Esophagus muscularis mucosa (tissue), 4 donors: ENCODE measurements around the gene SORCS2. TPM values are rescaled to one million over a fixed set of nuclear protein-coding genes. Genes with fewer than 3 reads are reported as not detected.

Experiments used
- DNase-seq: peaks from one replicate; pipeline ENCODE4 v3.0.0-alpha.2; 2017; ENCODE audit errors: extremely low spot score
- H3K27ac ChIP-seq, 4 donors: fragments of 200-600 bp; sonication (generic); replicated peaks in 1 of 4; 1 replicate in 3 of 4; 2 replicates in 1 of 4; pipeline ENCODE4 v1.5.1; 2016 to 2019; ENCODE audit warnings: mild to moderate bottlenecking in 1 of 4
- H3K27me3 ChIP-seq, 4 donors: fragments of 200-600 bp; sonication (generic); one replicate each; pipeline versions ENCODE4 v1.5.1 to v1.6.0; 2016 to 2019
- H3K36me3 ChIP-seq, 4 donors: fragments of 200-600 bp; sonication (generic); one replicate each; pipeline ENCODE4 v1.5.1; 2016 to 2019
- H3K4me1 ChIP-seq, 4 donors: fragments of 200-600 bp; sonication (generic); one replicate each; pipeline ENCODE4 v1.5.1; 2016 to 2019
- H3K4me3 ChIP-seq, 4 donors: fragments of 200-600 bp; sonication (generic); 1 replicate in 2 of 4; 2 replicates in 2 of 4; pipeline ENCODE4 v1.5.1; 2016 to 2019; ENCODE audit warnings: mild to moderate bottlenecking in 4 of 4, moderate library complexity in 1 of 4
- H3K9me3 ChIP-seq, 4 donors: fragments of 200-600 bp; sonication (generic); 1 replicate in 3 of 4; 2 replicates in 1 of 4; pipeline ENCODE4 v1.5.1; 2016 to 2019
- EP300 ChIP-seq: sonication (generic); formaldehyde crosslinking; IDR thresholded peaks from one replicate; pipeline ENCODE4 v1.6.1; 2017; ENCODE audit warnings: antibody characterized with exemption
- POLR2A ChIP-seq: fragments of 450-650 bp; IDR thresholded peaks from one replicate; pipeline ENCODE4 v1.6.1; 2017; ENCODE audit warnings: antibody characterized with exemption, moderate library complexity, mild to moderate bottlenecking, low read depth
- POLR2AphosphoS5 ChIP-seq, 2 donors: sonication (generic); formaldehyde crosslinking; IDR thresholded peaks; one replicate each; pipeline ENCODE4 v1.6.1; 2017; ENCODE audit warnings: antibody characterized with exemption in 2 of 2
- WGBS: methylation state at CpG from one replicate; pipeline ENCODE4 v1.1.5; 2018; 5-methylcytosine and 5-hydroxymethylcytosine counted together
- intact Hi-C: fragments of 100-400 bp; cut with DNase I; formaldehyde crosslinking; loops from one replicate; pipeline ENCODE4 v1.15.1; 2023
- total RNA-seq, 4 donors: library from RNA; depleted of rRNA; stranded (reverse); fragments of >200 nt; gene quantifications; one replicate each; pipeline versions ENCODE4 v1.1.0 to v1.2.1, GENCODE V29; 2016
- TF ChIP-seq, protein P1 (sequence below), 3 experiments: fragments of 200-600 bp in 2 of 3; fragments of 450-650 bp in 1 of 3; sonication (generic) in 2 of 3; IDR thresholded peaks; one replicate each; pipeline ENCODE4 v1.5.1; 2017 to 2019; ENCODE audit warnings: antibody characterized with exemption in 3 of 3, mild to moderate bottlenecking in 2 of 3, moderate library complexity in 1 of 3

SORCS2 gene
- total RNA-seq, 4 donors from 2014 or later, result 3.3 to 10.1 (median 4.3) TPM

DNA sequence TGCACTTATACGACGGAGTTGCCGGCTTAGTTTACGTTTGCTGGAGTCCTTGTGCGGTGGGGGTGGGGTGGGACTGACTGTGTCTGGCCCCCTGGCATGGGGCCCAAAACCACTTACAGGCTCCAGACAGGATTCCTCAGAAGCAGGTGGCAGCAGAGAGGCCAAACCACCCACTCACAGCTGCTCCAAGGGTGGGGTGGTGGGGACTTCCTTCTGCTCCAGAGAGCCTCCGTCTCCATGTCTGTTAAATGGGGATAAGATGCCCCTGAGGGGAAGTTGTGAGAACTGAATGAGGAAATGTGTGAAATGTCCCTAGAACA lies 205.7 kb downstream of the SORCS2 start:
- WGBS, result 14% methylated on average over 6 of the region's 6 CpGs
- H3K27ac ChIP-seq, result peak overlapping the region in 2 of 4 donors; percentile 3 to 25
- no peak for DNase-seq

DNA sequence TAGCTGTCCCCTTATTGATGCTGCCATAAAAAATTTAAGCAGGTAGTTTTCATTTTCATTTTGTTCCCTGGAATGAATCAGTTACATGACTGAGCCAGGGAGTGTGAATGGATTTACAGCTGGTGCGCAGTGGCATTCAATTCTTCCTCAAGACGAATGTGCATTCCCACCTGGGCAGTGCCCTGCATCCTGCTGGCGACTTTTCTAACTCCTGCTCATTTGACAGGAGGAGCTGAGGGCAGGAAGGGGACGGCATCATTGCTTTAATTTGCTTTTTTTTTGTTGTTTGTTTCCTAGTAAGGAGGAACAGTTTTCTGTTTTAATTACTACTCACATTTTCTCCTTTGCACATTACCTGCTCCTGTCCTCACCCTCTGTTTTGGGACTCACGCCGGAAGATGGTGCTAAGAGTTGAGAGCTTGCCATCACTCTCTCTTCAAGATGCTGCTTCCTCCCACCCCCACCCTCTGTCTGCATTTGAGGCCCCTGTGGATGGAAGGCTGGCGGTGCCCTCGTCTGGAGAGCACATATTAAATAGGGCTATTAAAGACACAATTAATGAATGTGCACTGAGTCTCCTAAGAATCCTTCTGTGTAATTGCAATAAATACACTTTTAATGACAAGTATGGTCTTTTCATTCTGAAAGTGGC lies 206.6 kb downstream of the SORCS2 start:
- DNase-seq, result no peak
- intact Hi-C loops, result no loop called here
- Histone ChIP-seq H3K36me3 (no peaks in the 10 kb centered on the region), H3K27ac (no peak overlapping the region), H3K9me3 (no peaks in the 10 kb centered on the region), H3K27me3 (no peaks in the 10 kb centered on the region), H3K4me1 (peaks cover 12 to 56% (median 32%) of the 10 kb centered on the region in 4 donors), H3K4me3 (no peak overlapping the region)
- TF ChIP-seq POLR2AphosphoS5 (IDR thresholded peaks at IDR 0.05) (no peak), POLR2A (no peak), EP300 (no peak)
- TF ChIP-seq, protein P1, sequence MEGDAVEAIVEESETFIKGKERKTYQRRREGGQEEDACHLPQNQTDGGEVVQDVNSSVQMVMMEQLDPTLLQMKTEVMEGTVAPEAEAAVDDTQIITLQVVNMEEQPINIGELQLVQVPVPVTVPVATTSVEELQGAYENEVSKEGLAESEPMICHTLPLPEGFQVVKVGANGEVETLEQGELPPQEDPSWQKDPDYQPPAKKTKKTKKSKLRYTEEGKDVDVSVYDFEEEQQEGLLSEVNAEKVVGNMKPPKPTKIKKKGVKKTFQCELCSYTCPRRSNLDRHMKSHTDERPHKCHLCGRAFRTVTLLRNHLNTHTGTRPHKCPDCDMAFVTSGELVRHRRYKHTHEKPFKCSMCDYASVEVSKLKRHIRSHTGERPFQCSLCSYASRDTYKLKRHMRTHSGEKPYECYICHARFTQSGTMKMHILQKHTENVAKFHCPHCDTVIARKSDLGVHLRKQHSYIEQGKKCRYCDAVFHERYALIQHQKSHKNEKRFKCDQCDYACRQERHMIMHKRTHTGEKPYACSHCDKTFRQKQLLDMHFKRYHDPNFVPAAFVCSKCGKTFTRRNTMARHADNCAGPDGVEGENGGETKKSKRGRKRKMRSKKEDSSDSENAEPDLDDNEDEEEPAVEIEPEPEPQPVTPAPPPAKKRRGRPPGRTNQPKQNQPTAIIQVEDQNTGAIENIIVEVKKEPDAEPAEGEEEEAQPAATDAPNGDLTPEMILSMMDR (IDR thresholded peaks at IDR 0.05), result no peak
- 67% methylated on average over 8 of the region's 8 CpGs for WGBS

More for the DNA sequence above, 205.7 kb downstream of the SORCS2 start:
- H3K27me3 ChIP-seq, result no peaks in the 10 kb centered on the region
- intact Hi-C loops, result no loop called here
- H3K9me3 ChIP-seq, result no peaks in the 10 kb centered on the region
- no peak overlapping the region for H3K4me3 ChIP-seq
- TF ChIP-seq EP300 (no peak), POLR2AphosphoS5 (IDR thresholded peaks at IDR 0.05) (peak in 1 of 2 donors; percentile 12), POLR2A (no peak)
- TF ChIP-seq, protein P1 (IDR thresholded peaks at IDR 0.05), result peak in 2 of 3 experiments; percentile 10 to 15
- peaks cover 7 to 51% (median 28%) of the 10 kb centered on the region in 4 donors for H3K4me1 ChIP-seq
- H3K36me3 ChIP-seq, result no peaks in the 10 kb centered on the region

DNA sequence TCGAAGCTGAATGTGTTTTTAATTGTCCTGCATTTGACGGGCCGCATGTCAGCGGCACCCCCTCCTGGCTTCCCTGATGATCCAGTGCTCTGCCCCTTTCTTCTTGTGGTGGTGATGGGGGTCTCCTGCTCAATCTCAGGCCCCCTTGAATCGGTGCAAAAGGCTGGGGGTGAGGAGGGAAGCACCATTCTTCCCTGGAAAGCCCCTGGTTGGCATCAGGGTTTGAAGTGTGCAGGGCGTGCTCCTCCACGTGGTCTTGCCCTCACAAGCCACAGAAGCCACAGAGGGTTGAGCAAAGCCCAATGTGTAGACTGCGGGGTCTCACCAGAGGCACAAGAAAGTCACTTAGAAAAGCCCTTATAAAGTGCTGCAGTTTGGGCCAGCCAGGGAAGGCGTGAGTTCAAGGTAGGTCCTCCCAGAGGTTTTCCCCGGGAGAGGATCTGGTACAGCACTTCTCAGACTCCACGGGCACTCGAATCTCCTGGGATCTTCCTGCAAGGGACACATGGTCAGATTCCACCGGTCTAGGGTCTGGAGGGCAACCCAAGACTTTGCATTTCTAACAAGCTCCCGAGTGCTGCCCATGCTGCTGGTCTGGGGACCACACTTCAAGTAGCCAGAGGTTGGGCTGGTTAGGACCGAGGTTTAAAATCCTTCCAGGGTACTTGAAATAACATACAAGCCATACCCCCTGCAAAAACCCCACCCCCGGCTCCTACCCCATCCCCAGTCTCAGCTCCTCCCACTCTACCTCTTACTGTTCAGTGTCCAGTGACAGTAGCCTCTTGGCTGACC lies 207.3 kb downstream of the SORCS2 start:
- Histone ChIP-seq H3K4me3 (no peak overlapping the region), H3K36me3 (no peaks in the 10 kb centered on the region), H3K27ac (no peak overlapping the region), H3K27me3 (no peaks in the 10 kb centered on the region), H3K4me1 (peaks cover 12 to 62% (median 32%) of the 10 kb centered on the region in 4 donors), H3K9me3 (peaks cover 0 to 1% (median under 1%) of the 10 kb centered on the region in 4 donors)
- 78% methylated on average over 16 of the region's 16 CpGs for WGBS
- intact Hi-C loops, result no loop called here
- DNase-seq, result no peak
- no peak for TF ChIP-seq POLR2AphosphoS5 (IDR thresholded peaks at IDR 0.05)
- TF ChIP-seq POLR2A, result no peak
- TF ChIP-seq EP300, result no peak
- TF ChIP-seq, protein P1 (IDR thresholded peaks at IDR 0.05), result no peak

DNA sequence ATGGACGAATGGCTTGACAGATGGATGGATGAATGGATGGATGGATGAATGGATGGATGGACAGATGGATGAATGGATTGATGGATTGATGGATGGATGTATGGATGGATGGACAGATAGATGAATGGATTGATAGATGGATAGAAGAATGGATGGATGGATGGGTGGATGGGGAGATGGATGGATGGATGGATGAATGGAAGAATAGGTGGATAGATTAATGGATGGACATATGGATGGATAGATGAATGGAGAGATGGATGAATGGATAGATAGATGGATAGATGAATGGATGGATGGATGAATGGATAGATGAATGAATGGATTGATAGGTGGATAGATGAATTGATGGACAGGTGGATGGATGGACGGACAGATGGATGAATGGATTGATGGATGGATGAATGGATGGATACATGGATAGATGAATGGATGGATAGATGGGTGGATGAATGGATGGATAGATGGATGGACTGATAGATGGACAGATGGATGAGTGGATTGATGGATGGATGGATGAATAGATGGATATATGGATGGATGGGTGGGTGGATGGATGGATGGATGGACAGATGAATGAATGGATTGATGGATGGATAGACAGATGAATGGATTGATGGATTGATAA lies 208.4 kb downstream of the SORCS2 start:
- Histone ChIP-seq H3K27me3 (no peaks in the 10 kb centered on the region), H3K9me3 (peaks cover 0 to 8% (median 2%) of the 10 kb centered on the region in 4 donors), H3K27ac (no peak overlapping the region), H3K4me1 (peaks cover 12 to 62% (median 32%) of the 10 kb centered on the region in 4 donors), H3K36me3 (no peaks in the 10 kb centered on the region), H3K4me3 (no peak overlapping the region)
- TF ChIP-seq EP300 (no peak), POLR2A (no peak), POLR2AphosphoS5 (IDR thresholded peaks at IDR 0.05) (no peak)
- TF ChIP-seq, protein P1 (IDR thresholded peaks at IDR 0.05), result no peak
- intact Hi-C loops, result no loop called here
- no peak for DNase-seq
- 82% methylated on average over 2 of the region's 2 CpGs for WGBS
